IMR-90 (cell line): ENCODE results near the gene CRY2.

ENCODE experiments used
- BHLHE40 ChIP-seq: fragments of 150-350 bp; IDR thresholded peaks from 2 replicates; pipeline ENCODE4 v1.6.1; 2016; ENCODE audit warnings: mild to moderate bottlenecking, low read depth, low read length
- CEBPB ChIP-seq: IDR thresholded peaks from 2 replicates; pipeline ENCODE4 v1.6.1; 2012; ENCODE audit warnings: low read depth, low read length, improper control_type of control experiment
- ELK1 ChIP-seq: fragments of 150-350 bp; IDR thresholded peaks from 2 replicates; pipeline ENCODE4 v1.6.1; 2016; ENCODE audit warnings: low read depth, mild to moderate bottlenecking, low read length, moderate library complexity, borderline replicate concordance
- FOS ChIP-seq: fragments of 150-350 bp; IDR thresholded peaks from 2 replicates; pipeline ENCODE4 v1.6.1; 2016; ENCODE audit warnings: low read depth, low read length
- MAFK ChIP-seq: IDR thresholded peaks from 2 replicates; pipeline ENCODE4 v1.6.1; 2012; ENCODE audit warnings: low read depth, low read length, improper control_type of control experiment
- MXI1 ChIP-seq: IDR thresholded peaks from 2 replicates; pipeline ENCODE4 v1.6.1; 2012; ENCODE audit warnings: low read depth, mild to moderate bottlenecking, low read length, moderate library complexity, borderline replicate concordance
- NFE2L2 ChIP-seq: fragments of 150-350 bp; IDR thresholded peaks from 2 replicates; pipeline ENCODE4 v1.6.1; 2016; ENCODE audit warnings: low read depth, mild to moderate bottlenecking, low read length
- RAD21 ChIP-seq: IDR thresholded peaks from 2 replicates; pipeline ENCODE4 v1.6.1; 2012; ENCODE audit warnings: low read length, improper control_type of control experiment
- RCOR1 ChIP-seq: IDR thresholded peaks from 2 replicates; pipeline ENCODE4 v1.6.1; 2012; ENCODE audit warnings: mild to moderate bottlenecking, low read length, improper control_type of control experiment; ENCODE audit not compliant: insufficient replicate concordance
- TF ChIP-seq, protein P1 (sequence below): conservative IDR thresholded peaks from 2 replicates; pipeline ENCODE4 v1.5.1; 2012; ENCODE audit warnings: mild to moderate bottlenecking, low read depth, low read length, improper control_type of control experiment
- TF ChIP-seq, protein P2 (sequence below): fragments of 150-350 bp; IDR thresholded peaks from 2 replicates; pipeline ENCODE4 v1.6.1; 2017; ENCODE audit warnings: mild to moderate bottlenecking, antibody characterized with exemption, low read length, low read depth

DNA sequence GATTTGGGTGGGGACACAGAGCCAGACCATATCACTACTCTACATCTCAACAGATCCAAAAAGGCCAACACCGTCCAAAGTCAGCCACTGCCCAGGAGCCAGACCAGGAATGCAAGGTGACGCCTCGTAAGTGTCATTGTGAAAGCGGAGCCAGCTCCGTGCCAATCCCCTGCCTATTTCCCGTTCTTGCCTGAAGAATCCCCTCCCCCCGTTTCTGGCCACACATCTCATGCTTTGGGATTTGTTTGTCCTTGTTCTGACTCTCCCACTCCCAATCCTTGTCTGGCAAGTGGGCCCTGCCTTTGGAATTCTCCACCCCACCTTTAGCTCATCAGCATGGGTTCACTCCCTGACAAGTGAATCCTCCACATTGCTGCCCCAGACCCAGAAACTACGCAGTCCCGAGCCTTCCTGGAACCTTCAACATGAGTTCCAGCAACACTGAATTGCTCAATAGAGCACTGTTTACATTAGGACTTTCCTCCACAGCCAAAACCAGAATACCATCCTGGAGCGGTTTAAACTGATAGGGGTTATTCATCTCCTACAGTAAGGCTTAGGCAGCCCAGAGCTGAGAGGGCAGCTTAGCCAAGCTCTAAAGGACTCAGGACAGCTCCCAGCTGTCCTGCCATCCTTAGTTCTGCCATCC is 48.4 kb upstream of the CRY2 start:
- peak; percentile 78 for TF ChIP-seq CEBPB
- TF ChIP-seq, protein P1, sequence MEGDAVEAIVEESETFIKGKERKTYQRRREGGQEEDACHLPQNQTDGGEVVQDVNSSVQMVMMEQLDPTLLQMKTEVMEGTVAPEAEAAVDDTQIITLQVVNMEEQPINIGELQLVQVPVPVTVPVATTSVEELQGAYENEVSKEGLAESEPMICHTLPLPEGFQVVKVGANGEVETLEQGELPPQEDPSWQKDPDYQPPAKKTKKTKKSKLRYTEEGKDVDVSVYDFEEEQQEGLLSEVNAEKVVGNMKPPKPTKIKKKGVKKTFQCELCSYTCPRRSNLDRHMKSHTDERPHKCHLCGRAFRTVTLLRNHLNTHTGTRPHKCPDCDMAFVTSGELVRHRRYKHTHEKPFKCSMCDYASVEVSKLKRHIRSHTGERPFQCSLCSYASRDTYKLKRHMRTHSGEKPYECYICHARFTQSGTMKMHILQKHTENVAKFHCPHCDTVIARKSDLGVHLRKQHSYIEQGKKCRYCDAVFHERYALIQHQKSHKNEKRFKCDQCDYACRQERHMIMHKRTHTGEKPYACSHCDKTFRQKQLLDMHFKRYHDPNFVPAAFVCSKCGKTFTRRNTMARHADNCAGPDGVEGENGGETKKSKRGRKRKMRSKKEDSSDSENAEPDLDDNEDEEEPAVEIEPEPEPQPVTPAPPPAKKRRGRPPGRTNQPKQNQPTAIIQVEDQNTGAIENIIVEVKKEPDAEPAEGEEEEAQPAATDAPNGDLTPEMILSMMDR, result no peak
- TF ChIP-seq, protein P2, sequence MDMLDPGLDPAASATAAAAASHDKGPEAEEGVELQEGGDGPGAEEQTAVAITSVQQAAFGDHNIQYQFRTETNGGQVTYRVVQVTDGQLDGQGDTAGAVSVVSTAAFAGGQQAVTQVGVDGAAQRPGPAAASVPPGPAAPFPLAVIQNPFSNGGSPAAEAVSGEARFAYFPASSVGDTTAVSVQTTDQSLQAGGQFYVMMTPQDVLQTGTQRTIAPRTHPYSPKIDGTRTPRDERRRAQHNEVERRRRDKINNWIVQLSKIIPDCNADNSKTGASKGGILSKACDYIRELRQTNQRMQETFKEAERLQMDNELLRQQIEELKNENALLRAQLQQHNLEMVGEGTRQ, result no peak
- TF ChIP-seq RAD21, result no peak
- no peak for TF ChIP-seq MAFK
- TF ChIP-seq FOS, result no peak
- TF ChIP-seq MXI1, result no peak
- no peak for TF ChIP-seq RCOR1
- TF ChIP-seq BHLHE40, result no peak
- TF ChIP-seq NFE2L2, result no peak
- TF ChIP-seq ELK1, result no peak
